Measurements from ENCODE around the gene KCNQ4. TPM values are rescaled to one million over a fixed set of nuclear protein-coding genes. Genes with fewer than 3 reads are reported as not detected.
A peak's percentile ranks its signal among the peaks of the same experiment; 100 is the strongest.

Gene KCNQ4
- total RNA-seq, 2 donors from 2014 or later, result 1.0 to 1.7 TPM

- peaks cover 0 to 10% of the 10 kb centered on the region in 2 donors for H3K4me1 ChIP-seq
- H3K4me3 ChIP-seq, result no peak overlapping the region
- H3K9me3 ChIP-seq, result peaks cover 0 to 9% of the 10 kb centered on the region in 2 donors
- TF ChIP-seq, protein P1, sequence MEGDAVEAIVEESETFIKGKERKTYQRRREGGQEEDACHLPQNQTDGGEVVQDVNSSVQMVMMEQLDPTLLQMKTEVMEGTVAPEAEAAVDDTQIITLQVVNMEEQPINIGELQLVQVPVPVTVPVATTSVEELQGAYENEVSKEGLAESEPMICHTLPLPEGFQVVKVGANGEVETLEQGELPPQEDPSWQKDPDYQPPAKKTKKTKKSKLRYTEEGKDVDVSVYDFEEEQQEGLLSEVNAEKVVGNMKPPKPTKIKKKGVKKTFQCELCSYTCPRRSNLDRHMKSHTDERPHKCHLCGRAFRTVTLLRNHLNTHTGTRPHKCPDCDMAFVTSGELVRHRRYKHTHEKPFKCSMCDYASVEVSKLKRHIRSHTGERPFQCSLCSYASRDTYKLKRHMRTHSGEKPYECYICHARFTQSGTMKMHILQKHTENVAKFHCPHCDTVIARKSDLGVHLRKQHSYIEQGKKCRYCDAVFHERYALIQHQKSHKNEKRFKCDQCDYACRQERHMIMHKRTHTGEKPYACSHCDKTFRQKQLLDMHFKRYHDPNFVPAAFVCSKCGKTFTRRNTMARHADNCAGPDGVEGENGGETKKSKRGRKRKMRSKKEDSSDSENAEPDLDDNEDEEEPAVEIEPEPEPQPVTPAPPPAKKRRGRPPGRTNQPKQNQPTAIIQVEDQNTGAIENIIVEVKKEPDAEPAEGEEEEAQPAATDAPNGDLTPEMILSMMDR (IDR thresholded peaks at IDR 0.05), result no peak
- H3K27me3 ChIP-seq, result peaks cover 0 to 7% of the 10 kb centered on the region in 2 donors
- no peak for DNase-seq (ENCODE audit: low spot score)
- H3K36me3 ChIP-seq, result no peaks in the 10 kb centered on the region
- no peak overlapping the region for H3K27ac ChIP-seq
Observed at GRCh38 chr1:40880813-40881549, 97.4 kb downstream of the KCNQ4 start.

DNA sequence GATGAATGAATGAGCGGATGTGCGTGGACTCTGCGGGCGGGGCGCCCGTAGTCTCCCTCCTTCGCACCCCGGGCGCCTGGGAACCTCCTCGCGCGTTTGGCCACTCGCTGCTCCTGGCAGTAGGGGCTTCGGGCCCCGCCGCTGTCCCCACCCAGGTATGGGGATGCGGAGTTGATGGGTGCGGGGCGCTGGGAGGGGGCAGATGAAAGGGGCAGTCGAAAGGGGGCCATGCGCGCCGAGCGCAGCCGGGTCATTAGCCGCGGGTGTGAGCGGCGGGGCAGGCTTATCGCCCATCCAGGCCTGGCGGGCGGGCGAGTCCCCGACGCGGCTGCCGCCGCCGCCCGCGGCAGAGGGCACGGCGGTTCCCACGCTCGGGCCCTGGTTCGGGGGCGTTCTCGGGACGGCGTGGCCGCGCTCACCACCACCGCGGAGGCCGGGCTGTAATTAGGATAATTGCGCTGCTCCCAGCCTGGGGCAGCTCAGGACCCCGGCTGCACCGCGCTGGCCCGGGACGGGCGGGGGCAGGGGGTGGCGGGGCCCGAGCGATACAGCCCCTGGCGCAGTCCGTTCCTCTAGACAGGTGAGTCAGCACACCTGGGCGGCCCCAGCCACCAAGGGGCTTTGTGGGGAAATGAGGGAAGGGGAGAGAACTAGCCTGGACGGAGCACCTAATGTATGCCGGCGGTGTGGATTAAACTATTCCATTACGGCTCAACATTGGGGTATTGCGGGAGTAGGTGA, 100.6 kb downstream of the KCNQ4 start:
- no peaks in the 10 kb centered on the region for H3K9me3 ChIP-seq
- H3K4me3 ChIP-seq, result peak overlapping the region in 1 of 2 donors; percentile 27
- H3K27ac ChIP-seq, result no peak overlapping the region
- peaks cover 0 to 7% of the 10 kb centered on the region in 2 donors for H3K27me3 ChIP-seq
- DNase-seq (ENCODE audit: low spot score), result no peak
- TF ChIP-seq, protein P1 (IDR thresholded peaks at IDR 0.05), result no peak
- H3K4me1 ChIP-seq, result no peaks in the 10 kb centered on the region
- H3K36me3 ChIP-seq, result no peaks in the 10 kb centered on the region

- no peaks in the 10 kb centered on the region for H3K4me1 ChIP-seq
- no peaks in the 10 kb centered on the region for H3K9me3 ChIP-seq
- H3K27ac ChIP-seq, result no peak overlapping the region
- no peak overlapping the region for H3K4me3 ChIP-seq
- no peaks in the 10 kb centered on the region for H3K36me3 ChIP-seq
- TF ChIP-seq, protein P1 (IDR thresholded peaks at IDR 0.05), result no peak
- peaks cover 0 to 7% of the 10 kb centered on the region in 2 donors for H3K27me3 ChIP-seq
- no peak for DNase-seq (ENCODE audit: low spot score)
Observed at GRCh38 chr1:40886318-40887011, 102.9 kb downstream of the KCNQ4 start.

- Histone ChIP-seq H3K9me3 (no peaks in the 10 kb centered on the region), H3K36me3 (no peaks in the 10 kb centered on the region), H3K27me3 (peaks cover 0 to 7% of the 10 kb centered on the region in 2 donors), H3K27ac (no peak overlapping the region), H3K4me1 (no peaks in the 10 kb centered on the region), H3K4me3 (no peak overlapping the region)
- DNase-seq (ENCODE audit: low spot score), result no peak
- TF ChIP-seq, protein P1 (IDR thresholded peaks at IDR 0.05), result no peak
Observed at GRCh38 chr1:40887012-40887378, 103.4 kb downstream of the KCNQ4 start.

- Histone ChIP-seq H3K27me3 (peaks cover 0 to 7% of the 10 kb centered on the region in 2 donors), H3K4me1 (no peaks in the 10 kb centered on the region), H3K9me3 (no peaks in the 10 kb centered on the region), H3K27ac (no peak overlapping the region), H3K4me3 (no peak overlapping the region), H3K36me3 (no peaks in the 10 kb centered on the region)
- DNase-seq (ENCODE audit: low spot score), result no peak
- TF ChIP-seq, protein P1 (IDR thresholded peaks at IDR 0.05), result no peak
Observed at GRCh38 chr1:40887652-40888051, 104.1 kb downstream of the KCNQ4 start.

MicroRNAs encoded within 50 kb of the gene (microRNA counts, 767-probe panel; counts per million panel counts)
- microRNA hsa-miR-30c-5p, result 3,386 to 7,837 counts per million in 2 donors
- 3,123 to 5,565 counts per million in 2 donors for microRNA hsa-miR-30e-5p

Small RNA genes within 50 kb of the gene (microRNA-seq; reads per million reads assigned to microRNA genes)
- gene MIR30C1 (ENCODE audit: borderline number of aligned reads in 2 of 2, borderline replicate concordance in 1 of 2) (148 to 210 reads per million in 2 donors), gene MIR30E (ENCODE audit: borderline number of aligned reads in 2 of 2, borderline replicate concordance in 1 of 2) (15,238 to 19,365 reads per million in 2 donors)

Other genes with a start within 250 kb of the KCNQ4 start
- gene RIMS3, start 118.1 kb upstream of the KCNQ4 start, total RNA-seq, result 1 to 10 TPM; 1.4 to 5.5 TPM
- 10 to 100 TPM; 57.0 to 75.1 TPM for gene NFYC, start 92.1 kb upstream of the KCNQ4 start, total RNA-seq
- 10 to 100 TPM; 18.8 to 32.7 TPM for gene CITED4, start 78.6 kb downstream of the KCNQ4 start, total RNA-seq
- gene CTPS1, start 195.9 kb downstream of the KCNQ4 start, total RNA-seq, result 10 to 100 TPM in 1 of 2 donors, 1 to 10 TPM in 1; 8.8 to 15.4 TPM
- gene SLFNL1, start 237.9 kb downstream of the KCNQ4 start, total RNA-seq, result under 1 TPM in 1 of 2 donors, not detected in 1; 0.59 TPM